ENCODE results near the gene SIRT3.

DNA sequence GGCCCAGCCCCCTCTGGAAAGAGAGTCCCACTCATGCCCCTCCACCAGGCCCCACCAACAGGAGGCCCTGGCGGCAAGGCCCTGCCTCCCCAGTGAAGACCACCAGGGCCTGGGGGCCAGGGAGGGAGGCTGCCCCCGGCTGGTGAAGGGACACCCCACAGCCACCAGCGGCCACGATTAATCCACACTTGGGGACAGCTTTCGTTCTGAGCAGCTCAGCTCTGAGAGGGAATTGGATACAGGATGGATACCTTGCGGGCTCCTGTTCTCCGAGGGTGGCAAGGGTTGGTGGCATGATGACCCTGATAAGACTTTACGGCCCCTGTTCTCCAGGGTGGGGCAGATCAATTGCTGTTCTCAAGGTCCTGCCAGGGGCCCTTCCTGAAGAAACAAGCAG lies 35.2 kb upstream of the SIRT3 start:
- TF ChIP-seq, protein P1, sequence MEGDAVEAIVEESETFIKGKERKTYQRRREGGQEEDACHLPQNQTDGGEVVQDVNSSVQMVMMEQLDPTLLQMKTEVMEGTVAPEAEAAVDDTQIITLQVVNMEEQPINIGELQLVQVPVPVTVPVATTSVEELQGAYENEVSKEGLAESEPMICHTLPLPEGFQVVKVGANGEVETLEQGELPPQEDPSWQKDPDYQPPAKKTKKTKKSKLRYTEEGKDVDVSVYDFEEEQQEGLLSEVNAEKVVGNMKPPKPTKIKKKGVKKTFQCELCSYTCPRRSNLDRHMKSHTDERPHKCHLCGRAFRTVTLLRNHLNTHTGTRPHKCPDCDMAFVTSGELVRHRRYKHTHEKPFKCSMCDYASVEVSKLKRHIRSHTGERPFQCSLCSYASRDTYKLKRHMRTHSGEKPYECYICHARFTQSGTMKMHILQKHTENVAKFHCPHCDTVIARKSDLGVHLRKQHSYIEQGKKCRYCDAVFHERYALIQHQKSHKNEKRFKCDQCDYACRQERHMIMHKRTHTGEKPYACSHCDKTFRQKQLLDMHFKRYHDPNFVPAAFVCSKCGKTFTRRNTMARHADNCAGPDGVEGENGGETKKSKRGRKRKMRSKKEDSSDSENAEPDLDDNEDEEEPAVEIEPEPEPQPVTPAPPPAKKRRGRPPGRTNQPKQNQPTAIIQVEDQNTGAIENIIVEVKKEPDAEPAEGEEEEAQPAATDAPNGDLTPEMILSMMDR (IDR thresholded peaks at IDR 0.05): no peak
- no peak for TF ChIP-seq POLR2A (IDR thresholded peaks at IDR 0.05)
